NCI-H510A treated with DMSO at 0.1 percent for 48 hours (cell line): ENCODE results near the gene MOB1A.
"Not testable (repeated sequence)": the region's sequence is repeated elsewhere in the genome, so short reads cannot be mapped to it uniquely, and the experiment has no call there.

Experiments
- DNase-seq: peaks from one replicate; lab custom pipeline; 2025; lab: John Stamatoyannopoulos, UW

Gene MOB1A

DNA sequence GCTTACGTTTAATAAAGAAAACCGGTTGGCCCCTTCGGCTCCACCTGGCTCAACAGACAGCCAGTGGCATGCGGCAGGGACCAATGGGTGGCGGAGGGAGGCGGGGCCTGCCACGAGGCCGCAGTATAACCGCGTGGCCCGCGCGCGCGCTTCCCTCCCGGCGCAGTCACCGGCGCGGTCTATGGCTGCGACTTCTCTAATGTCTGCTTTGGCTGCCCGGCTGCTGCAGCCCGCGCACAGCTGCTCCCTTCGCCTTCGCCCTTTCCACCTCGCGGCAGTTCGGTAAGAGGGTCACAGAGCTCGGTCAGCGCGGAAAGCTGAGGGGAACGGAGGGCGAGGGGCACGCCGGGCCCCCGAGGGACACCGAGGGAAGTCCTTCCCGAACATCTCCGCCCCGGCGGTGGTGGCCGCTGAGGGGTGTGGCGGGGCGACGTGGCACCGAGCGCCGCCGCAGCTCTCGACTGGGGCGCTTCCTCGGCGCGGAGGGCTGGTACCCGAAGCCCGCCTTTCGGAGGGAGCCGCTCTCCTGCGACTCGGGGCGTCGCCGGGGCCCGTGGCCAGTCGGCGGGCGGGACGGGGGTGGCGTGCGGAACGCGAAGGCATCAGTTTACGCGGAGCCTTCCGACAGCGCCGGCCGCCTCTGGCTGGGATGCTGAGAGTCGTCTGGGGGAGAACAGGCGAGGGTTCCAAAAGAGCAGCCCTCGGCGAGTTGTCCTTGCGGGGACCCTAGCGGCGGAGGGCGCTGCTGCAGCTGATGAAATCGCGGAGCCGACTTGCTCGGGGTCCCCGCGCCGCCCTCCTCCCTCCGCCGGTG is 20.0 kb upstream of the MOB1A start, which contains the start of gene MTHFD2:
Gene MTHFD2 (plus strand): TSS at position 155 of the 814 bp plus-strand sequence. CDS start 27 bp downstream, at position 182.
- peak; percentile 98 for DNase-seq

DNA sequence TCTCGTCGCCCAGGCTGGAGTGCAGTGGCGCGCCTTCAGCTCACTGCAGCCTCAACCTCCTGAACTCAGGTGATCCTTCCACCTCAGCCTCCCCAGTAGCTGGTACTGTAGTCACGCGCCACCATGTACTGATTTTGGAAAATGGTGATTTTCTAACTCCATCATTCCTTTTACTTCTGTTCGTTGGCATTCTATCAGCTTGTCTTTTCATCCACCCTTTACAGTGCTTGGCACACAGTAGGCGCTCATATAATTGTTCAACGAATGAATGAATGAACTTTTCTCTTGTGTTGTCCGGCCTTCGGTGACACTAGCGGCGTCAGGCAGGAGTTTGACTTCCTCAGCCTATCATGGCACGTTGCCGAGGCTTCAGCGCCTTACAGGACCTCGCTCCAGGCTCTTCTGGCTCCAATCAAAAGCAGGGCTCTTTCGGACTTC is 19.4 kb upstream of the MOB1A start:
- no peak for DNase-seq

DNA sequence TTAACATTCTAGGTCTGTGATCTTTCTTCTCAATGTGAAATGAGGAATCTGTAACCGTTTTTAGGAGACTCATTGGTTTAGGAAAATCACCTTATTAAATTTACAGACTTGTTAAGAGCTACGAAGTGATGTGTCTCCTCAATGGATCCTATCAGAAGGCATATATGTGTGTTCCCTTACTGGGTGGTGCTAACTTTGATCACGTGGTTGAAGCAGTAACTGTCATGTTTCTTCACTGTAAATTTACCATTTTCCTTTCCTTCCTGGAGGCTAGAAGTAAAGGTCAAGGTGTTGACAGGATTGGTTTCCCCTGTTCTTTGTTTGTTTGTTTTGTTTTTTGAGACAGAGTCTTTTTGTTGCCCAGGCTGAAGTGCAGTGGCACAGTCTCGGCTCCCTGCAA is 18.4 kb upstream of the MOB1A start:
- DNase-seq = no peak

- no peak for DNase-seq
Observed at GRCh38 chr2:74194799-74195198, 16.1 kb upstream of the MOB1A start.

- DNase-seq = peak; percentile 22
Observed at GRCh38 chr2:74191596-74192380, 13.1 kb upstream of the MOB1A start.

GRCh38 chr2:74188696-74189095 is 10.0 kb upstream of the MOB1A start:
- DNase-seq = no peak

- DNase-seq = peak; percentile 78
Observed at GRCh38 chr2:74188018-74188601, 9.4 kb upstream of the MOB1A start.

DNA sequence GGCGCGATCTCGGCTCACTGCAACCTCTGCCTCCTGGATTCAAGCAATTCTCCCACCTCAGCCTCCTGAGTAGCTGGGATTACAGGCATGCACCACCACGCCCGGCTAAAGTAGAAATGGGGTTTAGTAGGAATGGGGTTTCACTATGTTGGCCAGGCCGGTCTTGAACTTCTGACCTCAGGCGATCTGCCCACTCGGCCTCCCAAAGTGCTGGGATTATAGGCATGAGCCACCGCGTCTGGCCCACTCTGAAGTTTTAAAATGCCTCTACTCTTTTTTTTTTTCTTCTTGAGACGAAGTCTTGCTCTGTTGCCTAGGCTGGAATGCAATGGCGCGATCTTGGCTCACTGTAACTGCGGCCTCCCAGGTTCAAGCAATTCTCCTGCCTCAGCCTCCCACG is 8.0 kb upstream of the MOB1A start:
- DNase-seq = not testable (repeated sequence)

DNA sequence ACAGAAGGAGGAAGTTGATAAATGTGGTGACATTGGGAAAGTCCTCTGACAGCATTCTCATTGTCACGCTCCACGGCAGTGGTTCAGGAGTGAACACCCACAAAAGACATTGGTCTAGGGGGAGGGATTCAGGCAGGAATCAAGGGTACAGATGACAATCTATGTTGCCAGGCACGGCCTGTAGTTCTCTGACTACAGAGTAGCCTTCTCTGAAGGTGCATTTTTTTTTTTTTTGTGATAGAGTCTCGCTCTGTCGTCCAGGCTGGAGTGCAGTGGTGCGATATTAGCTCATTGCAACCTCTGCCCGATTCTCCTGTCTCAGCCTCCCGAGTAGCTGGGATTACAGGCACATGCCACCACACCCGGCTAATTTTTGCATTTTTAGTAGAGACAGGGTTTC is 7.4 kb upstream of the MOB1A start:
- no peak for DNase-seq

- DNase-seq = no peak
Observed at GRCh38 chr2:74183878-74184277, 5.2 kb upstream of the MOB1A start.

- no peak for DNase-seq
Observed at GRCh38 chr2:74181739-74182138, 3.1 kb upstream of the MOB1A start.

DNA sequence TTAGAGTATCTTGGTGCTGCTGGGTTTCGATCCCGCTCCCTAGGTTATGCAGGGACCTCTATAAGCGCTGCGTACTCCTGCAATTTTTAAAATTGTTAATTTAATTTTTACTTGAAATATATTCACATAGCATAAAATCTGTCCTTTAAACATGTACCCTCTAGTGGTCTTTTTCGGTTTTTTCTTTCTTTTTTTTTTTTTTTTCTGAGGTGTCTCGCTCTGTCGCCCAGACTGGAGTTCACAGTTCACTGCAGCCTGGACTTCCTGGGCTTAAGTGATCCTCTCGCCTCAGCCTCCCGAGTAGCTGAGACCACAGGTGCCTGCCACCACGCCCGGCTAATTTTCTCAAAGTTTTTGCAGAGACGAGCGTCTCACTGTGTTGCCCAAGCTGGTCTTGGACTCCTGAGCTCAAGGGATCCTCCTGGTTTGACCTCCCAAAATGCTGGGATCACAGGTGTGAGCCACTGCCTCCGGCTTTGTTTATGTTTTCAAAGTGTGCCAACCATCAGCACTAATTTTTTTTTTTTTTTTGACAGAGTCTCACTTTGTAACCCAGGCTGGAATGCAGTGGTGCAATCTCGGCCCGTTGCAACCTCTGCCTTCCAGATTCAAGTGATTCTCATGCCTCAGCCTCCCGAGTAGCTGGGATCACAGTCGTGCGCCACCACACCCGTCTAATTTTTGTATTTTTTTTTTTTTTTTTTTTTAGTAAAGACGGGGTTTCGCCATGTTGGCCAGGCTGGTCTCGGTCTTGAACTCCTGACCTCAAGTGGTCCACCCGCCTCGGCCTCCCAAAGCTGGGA is 585 bp upstream of the MOB1A start:
- no peak for DNase-seq

GRCh38 chr2:74177696-74178095 is 983 bp downstream of the MOB1A start:
- no peak for DNase-seq

GRCh38 chr2:74174909-74175308 is 3.8 kb downstream of the MOB1A start:
- no peak for DNase-seq

- DNase-seq = no peak
Observed at GRCh38 chr2:74168739-74169138, 9.9 kb downstream of the MOB1A start.

DNA sequence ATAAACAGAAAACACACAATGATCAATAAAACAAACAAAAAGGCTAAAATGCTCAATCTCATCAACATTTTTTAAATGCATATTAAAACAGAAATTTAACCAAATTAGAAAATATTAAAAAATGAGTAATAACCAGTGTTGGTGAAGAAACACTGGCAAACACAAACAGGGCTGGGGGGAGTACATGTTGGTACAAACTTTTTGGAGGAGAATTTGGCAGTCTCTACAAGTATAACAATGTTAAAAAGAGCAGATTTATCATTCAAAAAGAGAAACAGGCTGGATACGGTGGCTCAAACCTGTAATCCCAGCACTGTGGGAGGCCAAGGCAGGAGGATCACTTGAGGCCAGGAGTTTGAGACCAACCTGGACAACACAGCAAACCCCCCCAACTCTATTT is 13.9 kb downstream of the MOB1A start:
- no peak for DNase-seq

DNA sequence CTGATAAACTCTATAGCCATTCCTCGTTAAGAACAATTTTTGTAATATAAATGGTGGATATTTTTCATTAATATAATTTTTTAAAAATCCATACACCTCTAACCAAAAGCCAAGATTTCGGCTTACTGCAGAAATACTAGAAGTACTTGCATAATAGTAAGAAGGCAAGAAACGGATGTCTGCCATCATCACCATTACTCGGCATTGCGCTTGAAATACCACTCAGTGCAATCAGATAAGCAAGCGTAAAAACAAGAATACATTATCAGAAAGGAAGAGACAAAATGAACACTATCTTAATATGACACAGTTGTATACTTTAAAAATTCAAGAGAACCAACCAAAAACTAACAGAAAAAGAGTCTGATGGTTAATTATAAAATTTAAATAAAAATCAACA is 15.7 kb downstream of the MOB1A start:
- no peak for DNase-seq

DNA sequence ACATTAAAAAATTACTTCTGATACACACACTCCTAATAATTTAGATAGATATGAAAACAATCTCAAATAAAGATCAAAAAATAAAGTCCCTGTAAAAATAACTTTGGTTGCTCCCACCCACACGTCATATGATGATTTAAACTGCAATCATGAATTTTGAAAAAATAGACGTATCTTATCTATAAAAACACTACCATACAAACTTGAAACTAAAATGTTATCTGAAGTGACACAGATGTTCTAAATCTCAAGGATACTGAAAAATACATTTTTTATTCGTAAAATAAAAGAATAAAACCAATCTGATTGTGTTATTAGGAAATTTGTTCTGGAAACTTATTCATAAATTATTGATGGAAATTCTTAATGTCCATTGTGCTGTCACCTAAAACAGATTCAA is 22.8 kb downstream of the MOB1A start:
- DNase-seq = no peak

GRCh38 chr2:74152954-74153353 is 25.7 kb downstream of the MOB1A start:
- no peak for DNase-seq

- no peak for DNase-seq
Observed at GRCh38 chr2:74149570-74150319, 28.9 kb downstream of the MOB1A start.

- peak; percentile 15 for DNase-seq
Observed at GRCh38 chr2:74149247-74149525, 29.5 kb downstream of the MOB1A start.
